ENCODE measurements around the gene EXTL1. TPM values are rescaled to one million over a fixed set of nuclear protein-coding genes. Genes with fewer than 3 reads are reported as not detected.

EXTL1 gene
- total RNA-seq, 4 donors from 2014 or later, result 0.33 to 2.1 (median 0.97) TPM; not detected in 1

DNA sequence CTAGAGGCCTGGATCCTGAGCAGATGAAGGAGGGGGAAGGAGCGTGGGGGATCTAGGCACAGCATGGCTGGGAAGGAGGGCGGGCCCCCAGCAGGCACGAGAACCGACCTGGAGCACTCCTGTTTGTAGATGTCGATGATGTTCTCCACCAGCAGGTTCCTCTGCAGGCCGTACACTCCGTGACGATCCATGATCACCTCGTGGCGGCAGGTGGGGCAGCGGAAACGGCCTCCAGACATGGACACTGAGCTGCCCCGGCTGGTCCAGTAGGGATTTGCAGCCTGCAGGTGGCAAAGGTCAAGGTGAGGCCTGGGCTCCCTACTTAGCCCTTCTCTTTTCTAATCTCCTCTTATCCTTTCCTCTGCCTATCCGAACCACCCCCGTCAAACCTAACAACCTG lies 44.6 kb downstream of the EXTL1 start:
- H3K9me3 ChIP-seq, result no peaks in the 10 kb centered on the region
- peaks cover 0 to 36% (median 0%) of the 10 kb centered on the region in 4 donors for H3K27me3 ChIP-seq
- peaks cover 0 to 55% (median 0%) of the 10 kb centered on the region in 4 donors for H3K36me3 ChIP-seq
- intact Hi-C loops (cut with DNase I), result no loop called here
- 92% methylated on average over 5 of the region's 15 CpGs for WGBS
- H3K4me1 ChIP-seq, result no peaks in the 10 kb centered on the region
- DNase-seq (ENCODE audit: extremely low spot score), result no peak
- TF ChIP-seq, protein P1, sequence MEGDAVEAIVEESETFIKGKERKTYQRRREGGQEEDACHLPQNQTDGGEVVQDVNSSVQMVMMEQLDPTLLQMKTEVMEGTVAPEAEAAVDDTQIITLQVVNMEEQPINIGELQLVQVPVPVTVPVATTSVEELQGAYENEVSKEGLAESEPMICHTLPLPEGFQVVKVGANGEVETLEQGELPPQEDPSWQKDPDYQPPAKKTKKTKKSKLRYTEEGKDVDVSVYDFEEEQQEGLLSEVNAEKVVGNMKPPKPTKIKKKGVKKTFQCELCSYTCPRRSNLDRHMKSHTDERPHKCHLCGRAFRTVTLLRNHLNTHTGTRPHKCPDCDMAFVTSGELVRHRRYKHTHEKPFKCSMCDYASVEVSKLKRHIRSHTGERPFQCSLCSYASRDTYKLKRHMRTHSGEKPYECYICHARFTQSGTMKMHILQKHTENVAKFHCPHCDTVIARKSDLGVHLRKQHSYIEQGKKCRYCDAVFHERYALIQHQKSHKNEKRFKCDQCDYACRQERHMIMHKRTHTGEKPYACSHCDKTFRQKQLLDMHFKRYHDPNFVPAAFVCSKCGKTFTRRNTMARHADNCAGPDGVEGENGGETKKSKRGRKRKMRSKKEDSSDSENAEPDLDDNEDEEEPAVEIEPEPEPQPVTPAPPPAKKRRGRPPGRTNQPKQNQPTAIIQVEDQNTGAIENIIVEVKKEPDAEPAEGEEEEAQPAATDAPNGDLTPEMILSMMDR (IDR thresholded peaks at IDR 0.05), result no peak
- TF ChIP-seq POLR2AphosphoS5 (IDR thresholded peaks at IDR 0.05) (no peak), POLR2A (IDR thresholded peaks at IDR 0.05; ENCODE audit: low read depth) (no peak), EP300 (IDR thresholded peaks at IDR 0.05) (no peak)
- H3K27ac ChIP-seq (replicated peaks in 1 of 4), result no peak overlapping the region
- H3K4me3 ChIP-seq, result no peak overlapping the region

GRCh38 chr1:26066857-26067256 lies 45.3 kb downstream of the EXTL1 start:
- no peak for TF ChIP-seq POLR2A (IDR thresholded peaks at IDR 0.05; ENCODE audit: low read depth)
- no peak for TF ChIP-seq POLR2AphosphoS5 (IDR thresholded peaks at IDR 0.05)
- TF ChIP-seq, protein P1 (IDR thresholded peaks at IDR 0.05), result no peak
- 47% methylated on average over 4 of the region's 4 CpGs for WGBS
- no peak for DNase-seq (ENCODE audit: extremely low spot score)
- Histone ChIP-seq H3K4me3 (no peak overlapping the region), H3K36me3 (peaks cover 0 to 48% (median 0%) of the 10 kb centered on the region in 4 donors), H3K27ac (replicated peaks in 1 of 4) (no peak overlapping the region), H3K9me3 (no peaks in the 10 kb centered on the region), H3K4me1 (no peaks in the 10 kb centered on the region), H3K27me3 (peaks cover 0 to 37% (median 0%) of the 10 kb centered on the region in 4 donors)
- intact Hi-C loops (cut with DNase I), result no loop called here

DNA sequence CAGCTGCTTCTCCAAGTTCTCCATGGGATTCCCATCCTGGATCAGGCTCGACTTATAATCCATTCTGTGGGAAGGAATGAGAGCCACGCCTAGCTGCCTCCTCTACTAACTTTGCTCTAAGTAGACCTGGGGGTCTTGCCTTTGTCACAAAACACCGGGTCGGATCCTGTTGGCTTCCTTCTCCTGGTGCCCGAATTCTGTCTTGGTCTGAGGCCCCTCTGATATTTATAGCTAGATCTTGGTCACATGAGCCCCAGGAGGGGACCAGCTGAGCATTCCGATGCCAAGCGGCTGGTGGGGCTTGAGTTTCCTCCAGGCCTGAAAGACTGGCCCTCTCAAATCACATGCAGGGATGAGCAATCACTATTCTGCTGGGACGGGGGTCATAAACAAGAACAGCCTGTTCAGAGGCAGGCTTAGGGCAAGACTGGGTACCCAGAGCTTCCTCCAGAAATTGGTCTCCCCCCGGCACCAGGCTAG lies 45.9 kb downstream of the EXTL1 start, which contains the start of gene TRIM63:
Gene TRIM63, minus strand, starts transcription at position 199 of the 480 bp plus-strand sequence. Its CDS starts 136 bp downstream, at position 63.
- Histone ChIP-seq H3K27me3 (peaks cover 0 to 43% (median 0%) of the 10 kb centered on the region in 4 donors), H3K4me3 (no peak within 1 kb of the TSS), H3K36me3 (peaks cover 0 to 42% (median 0%) of the 10 kb centered on the region in 4 donors), H3K4me1 (no peaks in the 10 kb centered on the region), H3K27ac (replicated peaks in 1 of 4) (no peak within 1 kb of the TSS), H3K9me3 (no peaks in the 10 kb centered on the region)
- DNase-seq (ENCODE audit: extremely low spot score), result no peak
- TF ChIP-seq, protein P1 (IDR thresholded peaks at IDR 0.05), result no peak
- TF ChIP-seq EP300 (IDR thresholded peaks at IDR 0.05), result no peak
- TF ChIP-seq POLR2A (IDR thresholded peaks at IDR 0.05; ENCODE audit: low read depth), result peak; percentile 59
- TF ChIP-seq POLR2AphosphoS5 (IDR thresholded peaks at IDR 0.05), result no peak
- intact Hi-C loops (cut with DNase I), result no loop called here
- 69% methylated on average over 9 of the region's 9 CpGs for WGBS

GRCh38 chr1:26069941-26070295 lies 48.3 kb downstream of the EXTL1 start:
- TF ChIP-seq POLR2AphosphoS5 (IDR thresholded peaks at IDR 0.05) (no peak), POLR2A (IDR thresholded peaks at IDR 0.05; ENCODE audit: low read depth) (no peak), EP300 (IDR thresholded peaks at IDR 0.05) (no peak)
- TF ChIP-seq, protein P1 (IDR thresholded peaks at IDR 0.05), result no peak
- H3K27me3 ChIP-seq, result peaks cover 0 to 58% (median 0%) of the 10 kb centered on the region in 4 donors
- no peak for DNase-seq (ENCODE audit: extremely low spot score)
- H3K4me1 ChIP-seq, result no peaks in the 10 kb centered on the region
- intact Hi-C loops (cut with DNase I), result no loop called here
- peaks cover 0 to 18% (median 0%) of the 10 kb centered on the region in 4 donors for H3K36me3 ChIP-seq
- H3K27ac ChIP-seq (replicated peaks in 1 of 4), result no peak overlapping the region
- H3K9me3 ChIP-seq, result no peaks in the 10 kb centered on the region
- H3K4me3 ChIP-seq, result no peak overlapping the region
- 86% methylated on average over 1 of the region's 1 CpG for WGBS

Measured in esophagus muscularis mucosa (tissue), 4 donors.